ENCODE measurements around the gene NHERF1.

- TF ChIP-seq MAX (IDR thresholded peaks at IDR 0.05) (no peak), TAF1 (IDR thresholded peaks at IDR 0.05; ENCODE audit: low read depth) (no peak), CREB1 (IDR thresholded peaks at IDR 0.05; ENCODE audit: low read depth) (no peak), TEAD4 (IDR thresholded peaks at IDR 0.05) (no peak), RAD21 (IDR thresholded peaks at IDR 0.05; ENCODE audit: low read depth) (no peak), YY1 (IDR thresholded peaks at IDR 0.05; ENCODE audit: low read depth) (no peak), EGR1 (IDR thresholded peaks at IDR 0.05) (no peak), NFIC (IDR thresholded peaks at IDR 0.05) (no peak), EP300 (IDR thresholded peaks at IDR 0.05; ENCODE audit: borderline replicate concordance) (no peak), TCF12 (IDR thresholded peaks at IDR 0.05; ENCODE audit: low read depth) (no peak), CEBPB (IDR thresholded peaks at IDR 0.05) (no peak), FOXM1 (IDR thresholded peaks at IDR 0.05; ENCODE audit: borderline replicate concordance, low read depth) (no peak), REST (IDR thresholded peaks at IDR 0.05; ENCODE audit: low read depth) (no peak)
Observed at GRCh38 chr17:74807925-74808324, 59.5 kb downstream of the NHERF1 start.
